Right lobe of liver (tissue), 6 donors: ENCODE data around the gene DDC. TPM values are rescaled to one million over a fixed set of nuclear protein-coding genes. Genes with fewer than 3 reads are reported as not detected.

Experiments used
- ATAC-seq, 4 donors: fragments of 200-7000 bp; cut with Tn5 transposase; one replicate each; pipeline ENCODE4 v1.9.1; 2020; ENCODE audit warnings: mild to moderate bottlenecking in 4 of 4, moderate library complexity in 4 of 4
- DNase-seq, 3 donors: peaks; one replicate each; pipeline ENCODE4 v3.0.0-alpha.2; 2020
- H3K27ac ChIP-seq, 3 donors: fragments of 200-600 bp; one replicate each; pipeline ENCODE4 v1.8.0; 2022
- H3K27me3 ChIP-seq, 2 donors: fragments of 200-600 bp; one replicate each; pipeline ENCODE4 v1.8.0; 2022
- H3K36me3 ChIP-seq, 4 donors: fragments of 200-600 bp; sonication (generic) in 1 of 4; one replicate each; pipeline versions ENCODE4 v1.5.1 to v1.8.0; 2017 to 2022; ENCODE audit warnings: control low read depth in 1 of 4
- H3K4me1 ChIP-seq, 4 donors: fragments of 200-600 bp; sonication (generic) in 1 of 4; one replicate each; pipeline versions ENCODE4 v1.5.1 to v1.8.0; 2017 to 2022; ENCODE audit warnings: control low read depth in 1 of 4
- H3K4me3 ChIP-seq, 3 donors: fragments of 200-600 bp; one replicate each; pipeline ENCODE4 v1.8.0; 2022
- H3K9me3 ChIP-seq, 4 donors: fragments of 200-600 bp; sonication (generic) in 1 of 4; one replicate each; pipeline versions ENCODE4 v1.5.1 to v1.8.0; 2017 to 2022; ENCODE audit warnings: control low read depth in 1 of 4
- CTCF ChIP-seq, 4 donors: fragments of 200-600 bp in 3 of 4; fragments of 450-650 bp in 1 of 4; IDR thresholded peaks; one replicate each; pipeline versions ENCODE4 v1.5.1 to v1.8.0; 2016 to 2022; ENCODE audit warnings: antibody characterized with exemption in 4 of 4, mild to moderate bottlenecking in 2 of 4
- POLR2A ChIP-seq: fragments of 450-650 bp; IDR thresholded peaks from one replicate; pipeline ENCODE4 v1.6.1; 2017; ENCODE audit warnings: antibody characterized with exemption, mild to moderate bottlenecking
- WGBS: methylation state at CpG from one replicate; pipeline ENCODE4 v1.1.6; 2018; ENCODE audit warnings: low coverage, low lambda C conversion rate; ENCODE audit not compliant: insufficient coverage; ENCODE audit errors: missing lambda C conversion rate; 5-methylcytosine and 5-hydroxymethylcytosine counted together
- intact Hi-C, 2 donors: fragments of 100-400 bp; cut with DNase I; formaldehyde crosslinking; loops; one replicate each; pipeline versions ENCODE4 v1.11.2 to v1.14.1; 2022
- total RNA-seq, 6 experiments: library from RNA; depleted of rRNA in 2 of 6; stranded (reverse); fragments of >200 nt in 2 of 6; fragmentation: NEBNext Ultra II Directional in 3 of 6; extraction: Animal tissue kit (Norgen Biotek cat#: 25700) in 3 of 6; gene quantifications; one replicate each; pipeline versions ENCODE4 v1.1.0 to v1.2.4, GENCODE V29; 2016 to 2023
- donor health status: DM: no; HTN: yes; CAD: no.
- donor health status: DM: no; HTN: no; CAD: no.
- donor health status: DM: no; HTN: no; CAD: no.
- donor health status: DM: no; HTN: yes; CAD: no.
- donor health status: DM: no; HTN: yes; CAD: no.

DDC gene
- total RNA-seq, 6 experiments from 2014 or later = 37.9 to 75.7 (median 45.2) TPM

DNA sequence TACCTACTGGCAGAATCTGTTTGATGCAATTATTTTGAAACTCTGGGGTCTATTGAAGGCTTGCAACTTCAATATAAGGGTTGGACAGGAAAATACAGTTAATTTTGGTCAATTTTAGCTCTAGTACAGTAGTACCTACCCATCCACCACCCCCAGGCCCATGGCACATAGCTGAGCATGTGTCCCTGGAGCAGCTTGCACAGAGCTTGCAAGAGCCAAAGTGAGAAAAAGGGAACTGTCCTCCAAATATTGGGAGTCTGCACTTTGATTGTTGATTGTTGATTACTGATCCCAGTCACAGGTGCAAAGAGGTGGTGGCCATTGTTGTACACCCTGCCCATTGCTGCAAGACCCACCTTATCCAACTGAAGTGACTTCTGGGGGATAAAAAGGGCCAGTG is 52.8 kb downstream of the DDC start:
- intact Hi-C loops = no loop called here
- no peak for TF ChIP-seq CTCF (IDR thresholded peaks at IDR 0.05)
- no peak for TF ChIP-seq POLR2A
- no peak overlapping the region for H3K4me3 ChIP-seq
- no peak for ATAC-seq
- H3K27me3 ChIP-seq = no peaks in the 10 kb centered on the region
- H3K9me3 ChIP-seq = no peaks in the 10 kb centered on the region
- DNase-seq = no peak
- no peak overlapping the region for H3K27ac ChIP-seq
- H3K4me1 ChIP-seq = no peaks in the 10 kb centered on the region
- no peaks in the 10 kb centered on the region for H3K36me3 ChIP-seq

GRCh38 chr7:50509459-50509858 is 55.7 kb downstream of the DDC start:
- intact Hi-C loops = no loop called here
- H3K36me3 ChIP-seq = no peaks in the 10 kb centered on the region

DNA sequence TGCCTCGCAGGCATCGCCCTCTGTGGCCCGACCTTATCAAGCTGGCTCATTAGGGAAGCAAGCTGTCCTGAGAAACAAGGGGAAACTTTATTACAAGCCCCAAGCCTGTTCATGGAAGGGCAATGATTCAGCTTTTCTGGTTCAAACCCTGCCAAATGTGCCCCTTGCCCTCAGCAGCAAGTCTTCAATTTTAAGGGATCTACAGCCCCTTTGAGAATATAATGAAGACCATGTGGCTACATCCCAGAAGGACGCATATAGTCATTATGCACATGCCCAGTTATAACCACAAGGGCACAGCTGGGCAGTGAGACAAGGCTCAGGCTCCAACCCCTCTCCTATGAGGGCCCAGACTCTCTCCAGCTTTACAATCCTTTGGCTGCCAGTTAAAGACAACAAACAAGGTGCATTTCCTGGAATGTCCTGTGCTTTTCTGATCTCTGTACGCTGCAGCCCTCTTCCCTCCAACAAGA is 56.7 kb downstream of the DDC start:
- Histone ChIP-seq H3K27me3 (no peaks in the 10 kb centered on the region), H3K9me3 (no peaks in the 10 kb centered on the region), H3K27ac (no peak overlapping the region), H3K4me3 (no peak overlapping the region), H3K36me3 (no peaks in the 10 kb centered on the region), H3K4me1 (no peaks in the 10 kb centered on the region)
- ATAC-seq (peak in 2 of 4 donors; percentile 48 to 72), DNase-seq (no peak)
- no peak for TF ChIP-seq CTCF (IDR thresholded peaks at IDR 0.05)
- no peak for TF ChIP-seq POLR2A
- WGBS = 92% methylated on average over 1 of the region's 5 CpGs
- intact Hi-C loops = no loop called here

More at GRCh38 chr7:50509459-50509858, 55.7 kb downstream of the DDC start:
- Histone ChIP-seq H3K4me1 (no peaks in the 10 kb centered on the region), H3K9me3 (no peaks in the 10 kb centered on the region), H3K4me3 (no peak overlapping the region), H3K27ac (no peak overlapping the region), H3K27me3 (no peaks in the 10 kb centered on the region)
- TF ChIP-seq POLR2A (no peak), CTCF (IDR thresholded peaks at IDR 0.05) (no peak)
- ATAC-seq = no peak
- WGBS = 84% methylated on average over 2 of the region's 2 CpGs
- DNase-seq = no peak

GRCh38 chr7:50507898-50508470 is 57.2 kb downstream of the DDC start:
- Histone ChIP-seq H3K9me3 (no peaks in the 10 kb centered on the region), H3K27ac (no peak overlapping the region), H3K27me3 (no peaks in the 10 kb centered on the region), H3K4me1 (no peaks in the 10 kb centered on the region), H3K36me3 (no peaks in the 10 kb centered on the region), H3K4me3 (no peak overlapping the region)
- intact Hi-C loops = no loop called here
- DNase-seq = peak in 1 of 3 donors; percentile 31
- TF ChIP-seq CTCF (IDR thresholded peaks at IDR 0.05) (no peak), POLR2A (no peak)
- ATAC-seq = peak in 2 of 4 donors; percentile 69 to 78
- WGBS = 20% methylated on average over 1 of the region's 7 CpGs
